Kidney glomerular epithelial cell (primary cell): ENCODE measurements around the gene ANO2.
"Not testable (repeated sequence)": the region's sequence is repeated elsewhere in the genome, so short reads cannot be mapped to it uniquely, and the experiment has no call there.

Experiments used
- DNase-seq: peaks from one replicate; lab custom pipeline; 2025; lab: John Stamatoyannopoulos, UW

ANO2 gene

GRCh38 chr12:5537026-5537615 lies 407.9 kb downstream of the ANO2 start:
- not testable (repeated sequence) for DNase-seq

GRCh38 chr12:5535541-5535940 lies 409.5 kb downstream of the ANO2 start:
- DNase-seq: no peak

- no peak for DNase-seq
These were observed 410.4 kb downstream of the ANO2 start for GRCh38 chr12:5534426-5535199.

- DNase-seq: no peak
These were observed 411.7 kb downstream of the ANO2 start for GRCh38 chr12:5533368-5533767.

GRCh38 chr12:5525783-5526367 lies 419.2 kb downstream of the ANO2 start:
- no peak for DNase-seq

GRCh38 chr12:5524769-5525436 lies 420.2 kb downstream of the ANO2 start:
- DNase-seq: no peak

- DNase-seq: no peak
These were observed 420.8 kb downstream of the ANO2 start for GRCh38 chr12:5524116-5524768.

- no peak for DNase-seq
These were observed 421.5 kb downstream of the ANO2 start for GRCh38 chr12:5523396-5524115.

- DNase-seq: no peak
These were observed 422.4 kb downstream of the ANO2 start for GRCh38 chr12:5522432-5523335.

- no peak for DNase-seq
These were observed 423.4 kb downstream of the ANO2 start for GRCh38 chr12:5521456-5522325.

GRCh38 chr12:5520831-5521230 lies 424.2 kb downstream of the ANO2 start:
- DNase-seq: no peak

GRCh38 chr12:5520037-5520436 lies 425.0 kb downstream of the ANO2 start:
- no peak for DNase-seq

GRCh38 chr12:5518584-5519365 lies 426.3 kb downstream of the ANO2 start:
- no peak for DNase-seq

- no peak for DNase-seq
These were observed 428.5 kb downstream of the ANO2 start for GRCh38 chr12:5516371-5517241.

- no peak for DNase-seq
These were observed 429.6 kb downstream of the ANO2 start for GRCh38 chr12:5515458-5515857.

GRCh38 chr12:5514545-5514944 lies 430.5 kb downstream of the ANO2 start:
- DNase-seq: no peak

- no peak for DNase-seq
These were observed 431.0 kb downstream of the ANO2 start for GRCh38 chr12:5514016-5514415.

- DNase-seq: no peak
These were observed 431.7 kb downstream of the ANO2 start for GRCh38 chr12:5513406-5513805.
